Lower leg skin (tissue), 3 donors: ENCODE results near the gene KRTAP5-6.

Experiments used
- POLR2A ChIP-seq, 2 donors: fragments of 450-650 bp; IDR thresholded peaks; one replicate each; pipeline ENCODE4 v1.6.1; 2016 to 2017; ENCODE audit warnings: antibody characterized with exemption in 2 of 2, mild to moderate bottlenecking in 1 of 2, moderate library complexity in 1 of 2
- TF ChIP-seq, protein P1 (sequence below), 3 donors: fragments of 450-650 bp; IDR thresholded peaks; one replicate each; pipeline ENCODE4 v1.5.1; 2016; ENCODE audit warnings: antibody characterized with exemption in 3 of 3, mild to moderate bottlenecking in 3 of 3, moderate library complexity in 2 of 3

- TF ChIP-seq, protein P1, sequence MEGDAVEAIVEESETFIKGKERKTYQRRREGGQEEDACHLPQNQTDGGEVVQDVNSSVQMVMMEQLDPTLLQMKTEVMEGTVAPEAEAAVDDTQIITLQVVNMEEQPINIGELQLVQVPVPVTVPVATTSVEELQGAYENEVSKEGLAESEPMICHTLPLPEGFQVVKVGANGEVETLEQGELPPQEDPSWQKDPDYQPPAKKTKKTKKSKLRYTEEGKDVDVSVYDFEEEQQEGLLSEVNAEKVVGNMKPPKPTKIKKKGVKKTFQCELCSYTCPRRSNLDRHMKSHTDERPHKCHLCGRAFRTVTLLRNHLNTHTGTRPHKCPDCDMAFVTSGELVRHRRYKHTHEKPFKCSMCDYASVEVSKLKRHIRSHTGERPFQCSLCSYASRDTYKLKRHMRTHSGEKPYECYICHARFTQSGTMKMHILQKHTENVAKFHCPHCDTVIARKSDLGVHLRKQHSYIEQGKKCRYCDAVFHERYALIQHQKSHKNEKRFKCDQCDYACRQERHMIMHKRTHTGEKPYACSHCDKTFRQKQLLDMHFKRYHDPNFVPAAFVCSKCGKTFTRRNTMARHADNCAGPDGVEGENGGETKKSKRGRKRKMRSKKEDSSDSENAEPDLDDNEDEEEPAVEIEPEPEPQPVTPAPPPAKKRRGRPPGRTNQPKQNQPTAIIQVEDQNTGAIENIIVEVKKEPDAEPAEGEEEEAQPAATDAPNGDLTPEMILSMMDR (IDR thresholded peaks at IDR 0.05): no peak
- TF ChIP-seq POLR2A (IDR thresholded peaks at IDR 0.05): no peak
These were observed 8.4 kb downstream of the KRTAP5-6 start for GRCh38 chr11:1705126-1706052.
